IPS-11a (cell line): ENCODE measurements around the gene TPM1.

Experiments used
- H3K4me3 ChIP-seq: one replicate; pipeline ENCODE4 v1.5.1; 2013; ENCODE audit warnings: low read depth, low read length, control low read depth

Gene TPM1

DNA sequence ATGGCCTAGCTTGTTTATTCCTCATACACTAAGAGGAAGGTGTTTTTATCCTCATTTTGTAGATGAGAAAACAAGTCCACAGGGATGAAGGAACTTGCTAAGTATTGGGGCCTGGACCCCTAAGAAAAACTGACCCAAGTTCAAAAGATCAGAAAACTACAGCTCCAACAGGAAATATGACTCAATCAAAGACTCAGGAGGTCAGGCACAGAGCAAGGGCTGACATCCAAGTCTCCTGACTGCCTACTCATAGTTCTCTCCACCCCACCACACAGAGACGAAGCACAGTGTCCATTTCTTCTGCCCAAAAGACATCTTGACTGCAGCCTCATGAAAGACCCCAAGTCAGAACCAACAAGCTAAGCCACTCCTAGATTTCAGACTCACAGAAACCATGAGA lies 26.9 kb upstream of the TPM1 start:
- no peak overlapping the region for H3K4me3 ChIP-seq

DNA sequence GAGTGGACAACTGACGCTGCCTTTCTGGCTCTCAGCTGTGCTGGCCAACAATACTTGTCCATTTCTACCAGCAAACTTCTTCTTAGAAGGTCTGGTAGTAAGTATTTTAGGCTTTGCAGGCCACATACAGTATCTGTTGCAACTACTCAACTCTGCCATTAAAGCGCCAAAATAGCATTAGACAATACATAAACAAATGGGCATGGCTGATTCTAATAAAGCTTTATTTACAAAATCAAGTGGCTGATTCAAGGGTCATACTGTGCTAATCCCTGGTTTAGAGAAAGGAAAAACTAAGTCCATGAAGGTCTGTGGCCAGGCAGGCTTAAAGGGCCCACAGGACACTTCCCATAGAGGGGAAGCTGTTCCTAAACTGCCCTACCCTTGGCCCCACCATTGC lies 26.3 kb upstream of the TPM1 start:
- no peak overlapping the region for H3K4me3 ChIP-seq

DNA sequence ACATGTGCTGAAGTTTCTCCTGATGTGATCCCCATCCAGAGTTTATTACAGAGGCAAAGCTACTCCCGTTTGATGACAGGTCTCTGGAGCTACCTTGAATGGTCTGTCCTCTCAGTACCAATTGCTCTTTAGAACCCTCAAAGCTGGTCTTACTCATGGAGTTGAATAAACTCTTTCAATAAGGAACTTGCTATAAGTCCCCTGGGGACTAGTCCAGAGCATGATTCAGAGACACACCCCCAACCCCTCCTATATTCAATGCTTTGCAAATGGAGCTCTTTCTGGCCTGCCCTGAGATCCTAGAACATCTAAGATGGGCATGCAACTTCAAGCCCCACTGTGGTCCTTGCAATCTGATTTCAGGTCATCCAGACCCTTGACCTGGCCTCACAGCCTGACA lies 23.9 kb upstream of the TPM1 start:
- no peak overlapping the region for H3K4me3 ChIP-seq

DNA sequence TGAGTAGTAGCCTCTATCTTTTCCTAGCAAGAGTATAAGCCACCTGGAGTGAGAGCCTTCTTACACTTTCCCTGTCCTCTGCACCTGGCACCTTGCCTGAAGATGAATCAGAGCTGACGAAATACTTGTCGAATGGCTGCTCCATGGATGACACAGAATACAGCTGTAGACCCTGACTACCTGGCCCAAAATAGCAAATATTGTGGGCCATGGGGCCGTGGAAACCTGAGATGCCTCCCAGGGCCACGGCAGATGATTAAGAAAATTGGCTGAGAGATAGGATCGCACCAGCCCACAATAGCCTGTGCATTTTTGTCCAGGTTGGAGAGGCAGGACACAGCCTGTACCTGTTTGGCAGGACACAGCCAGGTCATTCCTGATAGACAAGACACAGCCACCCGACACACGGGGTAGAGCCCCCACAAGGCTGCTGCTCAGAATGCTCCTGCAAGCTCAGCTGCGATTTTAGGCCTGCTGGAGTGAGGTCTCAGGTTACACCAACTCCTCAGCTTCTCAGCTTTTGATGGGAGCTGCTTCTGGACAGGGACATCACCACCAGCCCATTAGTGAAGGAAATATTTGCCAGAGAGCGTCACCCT lies 22.9 kb upstream of the TPM1 start:
- no peak overlapping the region for H3K4me3 ChIP-seq

DNA sequence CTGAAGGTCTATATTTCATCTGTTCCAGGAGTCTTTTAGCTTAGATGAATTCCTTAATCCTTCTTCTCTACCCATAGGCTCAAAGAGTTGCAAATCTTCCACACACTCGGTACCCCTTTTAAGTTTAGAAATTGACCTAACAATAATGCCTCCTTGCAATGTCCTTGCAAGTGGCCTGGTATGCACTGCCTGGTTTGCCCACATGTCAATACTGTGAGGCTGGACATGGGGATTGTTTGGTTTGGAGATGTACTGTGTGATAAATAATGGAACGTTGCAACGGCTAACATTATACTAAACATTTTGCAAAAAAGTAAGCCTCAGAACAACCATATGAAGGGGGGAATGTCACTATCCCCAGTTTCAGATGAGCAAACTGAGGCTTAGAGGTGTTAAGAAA lies 22.4 kb upstream of the TPM1 start:
- H3K4me3 ChIP-seq: no peak overlapping the region

DNA sequence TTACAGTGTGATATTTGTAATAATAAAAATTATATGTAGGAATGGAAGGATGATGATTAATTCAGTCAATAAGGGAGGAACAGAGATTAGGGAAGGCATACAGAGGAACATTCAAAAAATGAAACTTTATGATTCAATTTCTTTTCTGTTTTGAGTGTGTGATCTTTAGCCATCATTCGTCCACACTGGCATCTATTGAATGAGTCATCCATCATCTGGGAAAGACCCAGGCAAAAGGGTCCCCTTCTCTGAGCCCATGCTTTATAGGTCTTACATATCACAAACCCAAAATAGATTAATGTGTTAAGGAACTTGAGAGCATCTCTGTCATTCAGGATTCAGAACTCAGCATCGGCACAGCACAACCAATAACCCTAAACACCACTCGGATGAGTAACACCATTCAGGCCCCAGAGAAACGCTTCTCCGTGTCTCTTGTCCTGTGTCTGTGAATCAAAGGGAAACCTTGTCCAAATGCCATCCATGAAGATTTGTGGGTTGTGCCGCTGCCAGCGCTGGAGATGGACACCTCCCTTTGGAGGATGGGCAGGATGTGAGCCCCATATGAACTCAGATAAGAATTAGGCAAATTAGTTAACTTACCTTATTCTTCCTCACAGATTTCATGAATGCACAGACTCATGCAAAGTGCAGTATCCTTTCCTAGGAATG lies 21.7 kb upstream of the TPM1 start:
- no peak overlapping the region for H3K4me3 ChIP-seq

DNA sequence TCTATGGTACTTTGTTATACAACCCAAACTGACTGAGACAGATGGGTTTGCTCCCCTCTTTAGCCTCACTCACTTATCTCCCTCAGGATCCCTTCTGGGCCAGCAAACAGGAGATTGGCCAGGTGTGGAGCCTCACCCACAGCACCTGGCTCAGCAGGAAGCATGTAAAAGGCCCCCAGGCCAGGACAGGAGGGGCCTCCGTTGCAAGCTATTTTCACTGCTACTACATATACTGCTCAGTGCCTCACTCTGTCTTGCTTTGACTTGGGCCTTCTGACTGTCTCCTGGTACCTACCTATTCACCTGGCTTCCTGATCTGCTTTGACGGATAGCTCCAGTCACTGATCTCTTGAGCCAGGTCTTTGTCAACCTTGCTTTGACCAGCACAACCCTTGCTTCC lies 20.4 kb upstream of the TPM1 start:
- no peak overlapping the region for H3K4me3 ChIP-seq

DNA sequence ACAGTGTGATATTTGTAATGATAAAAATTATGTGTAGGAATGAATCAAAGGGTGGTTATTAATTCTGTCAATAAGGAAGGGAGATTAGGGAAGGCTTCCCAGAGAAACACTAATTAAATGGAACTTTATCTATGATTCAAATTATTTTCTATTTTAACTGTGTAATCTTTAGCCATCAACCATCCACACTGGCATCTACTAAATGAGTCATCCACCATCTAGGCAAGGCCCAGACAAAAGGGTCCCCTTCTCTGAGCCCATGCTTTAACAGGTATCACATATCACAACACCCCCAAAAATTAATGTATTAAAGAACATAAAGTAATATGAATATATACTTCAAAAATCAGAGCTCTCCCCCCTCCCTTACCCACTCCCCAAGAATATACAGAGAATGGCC lies 19.9 kb upstream of the TPM1 start:
- H3K4me3 ChIP-seq: no peak overlapping the region

DNA sequence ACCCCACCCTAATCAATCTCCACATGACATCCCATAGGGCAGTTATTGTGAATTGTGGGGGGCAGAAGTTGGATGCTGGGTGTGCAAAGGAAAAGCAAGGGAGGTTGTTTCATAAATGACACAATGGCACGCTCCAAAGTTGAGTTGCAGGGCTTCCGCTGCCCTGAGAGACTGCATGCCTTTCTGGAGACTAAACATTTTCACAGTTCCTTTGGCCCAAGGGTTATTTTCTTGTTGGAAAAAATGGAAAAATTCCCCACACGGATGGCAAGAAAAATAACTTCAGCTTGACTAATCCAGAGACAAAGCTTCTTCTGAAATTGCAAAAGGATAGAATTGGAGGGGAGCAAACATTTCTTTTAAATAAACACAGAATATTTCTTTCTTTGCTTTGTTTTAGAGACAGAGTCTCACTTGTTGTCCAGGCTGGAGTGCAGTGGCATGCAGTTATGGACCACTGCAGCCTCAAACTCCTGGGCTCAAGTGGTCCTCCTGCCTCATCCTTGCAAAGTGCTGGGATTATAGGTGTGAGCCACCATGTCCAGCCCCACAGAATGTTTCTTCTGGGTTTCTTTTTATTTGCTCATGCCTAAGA lies 19.1 kb upstream of the TPM1 start:
- no peak overlapping the region for H3K4me3 ChIP-seq

DNA sequence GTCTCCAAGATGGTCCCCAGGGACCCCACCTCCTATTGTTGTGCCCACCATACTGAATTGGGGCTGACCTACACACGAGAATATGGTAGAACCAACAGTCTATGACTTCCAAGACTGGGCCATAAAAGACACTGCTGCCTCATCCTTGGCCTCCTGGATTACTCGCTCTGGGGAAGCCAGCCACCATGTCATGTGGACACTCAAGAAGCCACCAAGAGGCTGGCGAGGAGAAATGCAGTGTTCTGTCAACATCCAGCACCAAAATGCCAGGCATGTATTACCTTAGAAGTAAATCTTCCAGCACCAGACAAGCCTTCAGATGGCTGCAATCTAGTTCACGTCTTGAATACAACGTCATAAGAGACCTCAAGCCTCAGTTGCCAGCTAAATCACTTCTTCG lies 17.1 kb upstream of the TPM1 start:
- H3K4me3 ChIP-seq: no peak overlapping the region

DNA sequence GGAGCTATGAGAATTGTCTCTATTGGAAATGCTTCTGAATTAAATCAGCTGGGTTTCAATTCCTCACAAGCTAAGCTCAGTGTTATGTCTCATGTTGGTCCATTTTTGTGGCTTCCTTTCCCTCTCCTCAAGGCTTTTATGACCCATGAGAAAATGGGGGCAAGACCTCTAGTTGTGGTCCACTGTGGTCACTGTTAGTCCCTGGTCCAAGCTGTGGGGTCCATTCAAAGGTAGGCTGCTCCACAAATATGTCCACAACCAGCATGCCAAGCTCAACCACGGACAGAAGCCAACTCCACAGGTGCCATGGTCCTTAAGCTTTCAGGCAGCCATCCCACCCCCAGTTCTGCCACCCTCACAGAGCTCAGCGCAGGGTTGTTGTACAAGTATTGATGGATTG lies 14.9 kb upstream of the TPM1 start:
- H3K4me3 ChIP-seq: no peak overlapping the region

DNA sequence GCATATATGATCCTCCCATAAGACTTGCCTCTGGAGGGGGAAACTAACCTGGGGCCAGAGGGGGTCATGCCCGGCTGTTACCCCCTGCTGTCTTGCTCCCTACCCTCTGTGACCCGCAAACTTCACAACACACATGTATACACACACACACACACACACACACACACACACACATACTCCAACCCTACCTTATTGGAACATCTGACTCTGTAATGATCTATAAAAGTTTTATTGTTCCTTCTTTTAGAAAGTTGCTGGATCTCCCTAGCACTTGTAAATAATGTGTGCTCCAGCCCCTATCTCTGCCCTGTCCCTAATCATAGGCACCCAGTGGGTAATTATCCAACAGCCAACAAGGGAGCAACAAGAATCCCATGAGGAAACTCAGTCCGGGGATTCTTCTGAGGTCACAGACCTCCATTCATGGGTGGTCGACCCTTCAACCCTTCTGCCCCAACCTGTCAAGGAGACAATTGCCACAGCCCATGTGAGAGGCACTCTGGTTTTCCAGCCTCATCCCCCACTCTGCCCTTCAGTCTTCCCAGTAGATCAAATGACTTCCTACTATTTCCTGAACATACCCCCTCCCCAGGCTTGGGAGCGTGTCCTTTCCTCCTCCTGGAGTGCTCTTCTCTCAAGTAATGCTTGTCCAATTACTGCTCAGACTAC lies 14.0 kb upstream of the TPM1 start:
- H3K4me3 ChIP-seq: no peak overlapping the region

DNA sequence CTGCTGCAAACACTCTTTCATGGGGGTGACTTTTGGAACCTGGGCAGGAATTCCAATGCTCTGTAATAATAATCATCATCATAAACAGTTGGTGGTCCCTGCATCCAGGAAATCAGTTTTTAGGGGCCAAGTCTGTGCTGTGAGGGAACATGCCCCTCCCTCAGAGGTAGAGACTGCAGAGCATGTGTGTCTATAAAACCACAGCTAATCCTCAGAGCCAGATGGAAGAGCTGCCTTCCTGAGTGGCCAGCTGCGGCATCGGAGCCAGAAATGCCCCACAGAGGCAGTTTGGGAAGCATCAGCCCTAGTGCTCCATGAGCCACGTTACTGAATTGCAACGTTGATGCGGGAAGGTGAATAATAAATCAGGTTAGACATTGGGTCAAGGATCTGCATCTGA lies 12.9 kb upstream of the TPM1 start:
- no peak overlapping the region for H3K4me3 ChIP-seq

DNA sequence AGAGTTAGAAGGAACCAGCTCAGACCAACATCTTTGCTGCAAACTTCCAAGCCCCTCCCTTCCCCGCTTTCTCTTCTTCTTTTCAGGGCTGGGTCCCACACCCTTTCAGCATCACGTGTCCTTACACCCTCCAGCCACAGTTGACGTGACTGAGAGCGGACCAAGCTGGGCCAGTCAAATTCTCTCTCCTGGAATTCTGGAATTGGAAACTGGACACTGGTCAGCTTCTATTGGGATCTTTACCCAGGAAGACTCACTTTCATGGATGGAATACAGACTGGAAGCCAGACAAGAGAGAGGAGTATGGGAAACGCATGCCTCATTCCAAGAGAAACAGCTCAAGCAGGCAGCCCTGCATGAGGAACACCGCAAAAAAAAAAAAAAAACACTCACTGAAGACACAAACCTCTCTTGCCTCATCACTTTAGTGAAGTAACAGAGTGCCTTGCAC lies 12.4 kb upstream of the TPM1 start:
- H3K4me3 ChIP-seq: no peak overlapping the region

DNA sequence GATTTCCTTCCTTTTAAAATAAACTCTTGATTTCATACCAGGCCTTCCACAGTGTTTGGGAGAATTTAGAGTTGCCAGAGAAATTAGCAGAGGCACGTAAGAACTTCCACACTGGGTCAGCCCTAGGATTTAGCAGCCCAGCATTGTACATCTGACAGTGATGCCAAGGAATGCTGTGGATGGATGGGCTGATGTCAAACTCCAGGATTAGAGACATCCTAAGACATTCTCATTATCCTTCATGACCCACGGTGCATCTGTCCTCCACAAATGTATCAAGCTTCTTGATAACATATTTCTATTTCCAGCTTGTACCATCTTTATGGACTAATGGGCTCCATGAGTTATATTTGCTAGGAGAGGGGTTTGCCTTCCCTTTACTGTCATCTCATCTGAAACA lies 8.0 kb upstream of the TPM1 start:
- H3K4me3 ChIP-seq: no peak overlapping the region

DNA sequence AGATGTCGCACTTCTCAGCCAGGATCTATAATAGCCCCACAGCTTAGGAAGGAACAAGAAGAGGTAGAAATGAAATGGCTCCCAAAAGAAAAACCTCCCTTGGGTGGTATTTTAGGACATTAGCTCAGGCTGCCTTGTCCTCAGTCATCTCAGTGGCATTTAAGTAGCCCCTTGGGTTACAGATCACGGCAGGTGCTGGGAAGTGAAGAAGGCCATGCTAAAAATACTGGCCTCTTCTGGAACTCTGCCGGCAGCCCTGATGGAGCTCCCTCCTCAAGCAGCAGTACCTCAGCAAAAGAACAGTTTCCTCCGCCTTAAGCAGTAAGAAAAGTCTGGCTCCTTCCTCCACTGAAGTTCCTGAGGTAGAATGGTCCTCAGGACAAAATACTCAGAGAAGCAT lies 7.3 kb upstream of the TPM1 start:
- no peak overlapping the region for H3K4me3 ChIP-seq

DNA sequence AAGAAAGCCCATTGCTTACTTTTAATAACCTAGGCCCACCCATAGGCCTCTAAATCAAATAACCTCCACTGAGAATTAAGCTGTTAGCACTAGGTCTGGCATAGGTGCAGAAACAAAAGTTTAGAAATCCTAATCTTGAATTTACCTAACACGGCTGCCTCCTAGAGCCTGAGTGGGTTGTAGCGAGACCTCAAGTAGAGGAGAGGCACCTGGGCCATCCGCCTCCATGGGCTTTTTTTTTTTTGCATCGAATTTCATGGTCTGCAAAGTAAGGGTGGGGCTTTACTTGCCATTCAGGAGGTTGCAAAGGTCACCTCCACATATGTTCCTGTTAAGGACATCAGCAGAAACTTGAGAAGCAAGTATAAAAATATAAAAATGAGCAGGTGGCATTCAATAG lies 6.6 kb upstream of the TPM1 start:
- no peak overlapping the region for H3K4me3 ChIP-seq

DNA sequence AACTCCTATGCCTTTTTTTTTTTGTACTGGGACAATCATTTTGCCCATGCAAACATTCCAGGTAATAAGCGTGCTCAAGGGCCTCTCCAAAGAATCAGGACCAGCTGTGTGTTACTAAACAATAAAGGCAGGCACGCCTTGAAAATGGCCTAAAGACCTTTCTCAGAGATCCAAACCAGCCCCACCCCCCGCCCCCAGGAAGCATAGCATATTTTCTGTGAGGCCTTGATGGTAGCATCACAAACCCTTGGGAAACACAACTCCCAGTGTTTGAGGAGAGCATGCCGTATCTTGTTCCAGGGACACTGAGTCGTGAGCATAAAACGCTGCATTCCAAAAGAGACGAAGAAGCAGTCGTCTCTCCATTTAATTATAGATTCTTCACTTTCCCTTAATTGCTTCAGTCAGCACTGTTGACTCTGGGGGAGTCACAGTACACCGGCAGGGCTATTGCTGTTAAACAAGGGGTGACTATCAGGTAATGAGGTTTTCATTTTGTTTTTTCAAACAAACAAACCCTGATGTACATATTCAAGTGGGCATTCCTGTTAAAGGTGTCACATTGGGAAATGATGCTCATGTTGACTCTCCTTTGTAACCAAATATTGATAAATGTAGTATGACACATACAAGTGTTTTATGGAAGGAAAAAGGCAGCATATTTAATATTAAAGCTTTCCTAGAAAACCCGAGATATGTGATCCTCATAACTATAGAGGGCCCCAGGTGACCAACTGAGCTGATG lies 4.4 kb upstream of the TPM1 start:
- no peak overlapping the region for H3K4me3 ChIP-seq

DNA sequence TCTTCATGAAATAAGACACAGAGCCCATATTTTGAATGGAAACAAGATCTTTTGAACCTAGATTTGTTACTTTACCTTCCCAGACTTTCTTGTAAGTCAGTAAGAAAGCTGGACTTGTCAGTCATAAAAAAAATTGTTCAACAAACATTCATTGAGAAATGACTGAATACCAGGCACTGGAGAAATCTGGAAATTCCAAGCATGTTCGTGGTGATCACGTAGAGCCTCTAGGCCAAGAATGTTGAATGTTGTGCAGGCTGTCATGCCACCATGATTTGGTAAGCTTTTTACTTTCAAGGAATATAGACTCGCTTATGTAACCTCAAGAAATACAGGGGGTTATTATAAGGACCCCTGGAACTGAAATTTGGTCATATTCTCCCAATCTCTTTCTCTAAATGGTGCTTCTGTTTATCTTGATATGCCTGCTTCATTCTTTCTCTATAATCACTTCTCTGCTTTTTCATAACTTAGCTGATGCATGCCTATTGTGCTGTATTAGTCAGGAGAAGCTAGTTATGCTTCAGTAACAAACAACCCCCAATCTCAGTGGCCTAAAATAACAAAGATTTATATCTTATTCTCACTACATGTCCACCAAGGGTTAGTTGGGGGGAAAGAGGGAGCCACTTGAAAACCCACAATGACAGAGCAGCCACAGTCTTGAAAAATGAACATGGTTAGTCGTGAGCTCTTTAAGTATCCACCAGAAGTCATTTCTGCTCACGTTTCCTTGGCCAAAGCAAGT lies 3.4 kb upstream of the TPM1 start:
- H3K4me3 ChIP-seq: no peak overlapping the region

DNA sequence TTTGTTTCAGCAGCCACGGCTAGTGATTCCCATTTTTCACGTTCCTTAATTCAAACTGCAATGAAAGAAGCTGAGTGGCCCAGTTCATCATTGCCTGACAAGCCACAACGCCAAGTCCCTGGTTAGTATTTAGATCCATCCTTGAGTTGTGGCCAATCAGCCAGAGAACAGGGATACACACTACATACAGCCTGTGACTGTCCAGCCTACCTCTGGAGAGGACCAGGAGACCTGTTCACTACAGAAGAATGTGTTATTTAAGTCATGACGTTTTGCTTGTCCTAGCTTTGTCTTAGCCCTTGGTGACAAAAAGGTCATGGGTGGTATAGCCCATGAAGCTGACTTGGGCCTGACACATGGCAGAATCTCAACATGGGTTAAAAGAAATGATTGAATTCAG lies 2.7 kb upstream of the TPM1 start:
- no peak overlapping the region for H3K4me3 ChIP-seq

DNA sequence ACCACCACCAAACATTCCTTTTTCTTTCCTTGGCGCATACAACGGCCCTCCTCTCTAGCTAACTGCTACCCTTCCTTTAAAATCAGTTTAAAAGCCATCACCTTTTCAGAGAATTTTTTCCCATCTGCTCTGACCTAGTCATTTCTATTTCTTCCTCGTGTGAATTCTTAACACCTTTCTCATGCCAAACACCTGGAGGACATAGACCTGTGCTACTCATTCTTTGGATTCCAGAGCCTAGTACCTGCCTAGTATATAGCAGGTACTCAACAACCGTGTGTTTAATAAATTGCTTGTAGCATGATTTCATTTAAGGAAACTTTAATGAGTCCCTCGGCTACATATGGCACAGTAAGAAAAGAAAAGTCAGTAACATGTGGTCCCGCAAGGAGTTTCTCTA lies 2.0 kb upstream of the TPM1 start:
- H3K4me3 ChIP-seq: no peak overlapping the region
